HepG2 (cell line): ENCODE measurements around the gene PSMB8. TPM values are rescaled to one million over a fixed set of nuclear protein-coding genes. Genes with fewer than 3 reads are reported as not detected.
A peak's percentile ranks its signal among the peaks of the same experiment; 100 is the strongest.

Experiments used
- ATM ChIP-seq: fragments of 450-650 bp; IDR thresholded peaks from 2 replicates; pipeline ENCODE4 v1.7.1; 2017; ENCODE audit warnings: mild to moderate bottlenecking, borderline replicate concordance
- CENPX ChIP-seq: sonication (generic); formaldehyde crosslinking; IDR thresholded peaks from 2 replicates; pipeline ENCODE4 v1.9.0; 2021; ENCODE audit warnings: mild to moderate bottlenecking, missing genetic modification reagents, moderate library complexity
- DNMT1 ChIP-seq: sonication (generic); formaldehyde crosslinking; IDR thresholded peaks from 2 replicates; pipeline ENCODE4 v1.5.1; 2020; ENCODE audit warnings: mild to moderate bottlenecking, missing genetic modification reagents
- ERF ChIP-seq: IDR thresholded peaks from 2 replicates; pipeline ENCODE4 v1.6.1; 2018; ENCODE audit warnings: missing biosample characterization, missing genetic modification reagents
- GZF1 ChIP-seq: sonication (generic); formaldehyde crosslinking; IDR thresholded peaks from 2 replicates; pipeline ENCODE4 v1.5.1; 2020; ENCODE audit warnings: mild to moderate bottlenecking, missing genetic modification reagents
- HBP1 ChIP-seq: IDR thresholded peaks from 2 replicates; pipeline ENCODE4 v1.6.1; 2016; ENCODE audit warnings: low read depth, control low read depth
- HINFP ChIP-seq: sonication (generic); formaldehyde crosslinking; IDR thresholded peaks from 2 replicates; pipeline ENCODE4 v1.4.0; 2020; ENCODE audit warnings: low read depth, mild to moderate bottlenecking, missing genetic modification reagents
- ISX ChIP-seq: sonication (generic); formaldehyde crosslinking; conservative IDR thresholded peaks from 2 replicates; pipeline ENCODE4 v1.5.0; 2020; ENCODE audit warnings: missing genetic modification reagents
- KAT2B ChIP-seq: fragments of 150-350 bp; IDR thresholded peaks from 2 replicates; pipeline ENCODE4 v1.6.1; 2014; ENCODE audit warnings: low read depth, low read length, borderline replicate concordance
- KLF6 ChIP-seq: IDR thresholded peaks from 2 replicates; pipeline ENCODE4 v1.8.0; 2016; ENCODE audit warnings: missing biosample characterization, missing genetic modification reagents
- MTA1 ChIP-seq: sonication (generic); formaldehyde crosslinking; IDR thresholded peaks from 2 replicates; pipeline ENCODE4 v1.4.0; 2020; ENCODE audit warnings: missing genetic modification reagents, mild to moderate bottlenecking, borderline replicate concordance
- PHF20 ChIP-seq: sonication (generic); formaldehyde crosslinking; IDR thresholded peaks from 2 replicates; pipeline ENCODE4 v1.5.0; 2020; ENCODE audit warnings: mild to moderate bottlenecking, missing genetic modification reagents
- PHF8 ChIP-seq: sonication (generic); formaldehyde crosslinking; IDR thresholded peaks from 2 replicates; pipeline ENCODE4 v1.5.0; 2020; ENCODE audit warnings: missing genetic modification reagents
- POGZ ChIP-seq: sonication (generic); formaldehyde crosslinking; IDR thresholded peaks from 2 replicates; pipeline ENCODE4 v1.4.0; 2020; ENCODE audit warnings: mild to moderate bottlenecking, missing genetic modification reagents
- RFX5 ChIP-seq: IDR thresholded peaks from 2 replicates; pipeline ENCODE4 v1.6.1; 2011; ENCODE audit warnings: low read depth, low read length, improper control_type of control experiment
- SNAPC2 ChIP-seq: sonication (generic); formaldehyde crosslinking; IDR thresholded peaks from 2 replicates; pipeline ENCODE4 v1.8.1; 2022; ENCODE audit warnings: mild to moderate bottlenecking, missing genetic modification reagents
- SRSF9 ChIP-seq: fragments of 200-400 bp; formaldehyde crosslinking; IDR thresholded peaks from 2 replicates; pipeline ENCODE4 v1.6.1; 2018; ENCODE audit warnings: borderline replicate concordance, mild to moderate bottlenecking, low read depth, low read length; ENCODE audit not compliant: insufficient read depth, poor library complexity, severe bottlenecking
- SUZ12 ChIP-seq: fragments of 150-350 bp; IDR thresholded peaks from 2 replicates; pipeline ENCODE4 v1.6.1; 2014; ENCODE audit warnings: low read depth, low read length
- TEF ChIP-seq: sonication (generic); formaldehyde crosslinking; IDR thresholded peaks from 2 replicates; pipeline ENCODE4 v1.5.0; 2020; ENCODE audit warnings: missing genetic modification reagents
- ZFP41 ChIP-seq: sonication (generic); formaldehyde crosslinking; IDR thresholded peaks from 2 replicates; pipeline ENCODE4 v1.4.0; 2020; ENCODE audit warnings: mild to moderate bottlenecking, missing genetic modification reagents, borderline replicate concordance
- ZNF224 ChIP-seq: sonication (generic); formaldehyde crosslinking; IDR thresholded peaks from 2 replicates; pipeline ENCODE4 v1.5.0; 2020; ENCODE audit warnings: mild to moderate bottlenecking, missing genetic modification reagents
- ZNF253 ChIP-seq: sonication (generic); formaldehyde crosslinking; IDR thresholded peaks from 2 replicates; pipeline ENCODE4 v1.8.0; 2022; ENCODE audit warnings: mild to moderate bottlenecking, missing genetic modification reagents, borderline replicate concordance
- ZNF34 ChIP-seq: sonication (generic); formaldehyde crosslinking; IDR thresholded peaks from 2 replicates; pipeline ENCODE4 v1.4.0; 2020; ENCODE audit warnings: mild to moderate bottlenecking, missing genetic modification reagents, borderline replicate concordance
- ZNF607 ChIP-seq: sonication (generic); formaldehyde crosslinking; IDR thresholded peaks from 2 replicates; pipeline ENCODE4 v1.5.1; 2020; ENCODE audit warnings: missing genetic modification reagents, mild to moderate bottlenecking, borderline replicate concordance
- ZNF616 ChIP-seq: sonication (generic); formaldehyde crosslinking; IDR thresholded peaks from 2 replicates; pipeline ENCODE4 v1.5.0; 2020; ENCODE audit warnings: low read depth, mild to moderate bottlenecking, missing genetic modification reagents
- ZNF674 ChIP-seq: sonication (generic); formaldehyde crosslinking; IDR thresholded peaks from 2 replicates; pipeline ENCODE4 v1.5.0; 2020; ENCODE audit warnings: low read depth, mild to moderate bottlenecking, missing genetic modification reagents
- ZNF792 ChIP-seq: IDR thresholded peaks from 2 replicates; pipeline ENCODE4 v1.6.1; 2016
- polyA plus RNA-seq, 8 experiments: library from polyadenylated mRNA; depleted of rRNA in 3 of 8; stranded (reverse) in 7 of 8; unstranded in 1 of 8; fragments of >200 nt; fragmentation: Illumina TruSeq in 4 of 8; extraction: Trizol in 4 of 8; gene quantifications; 2 replicates each; pipeline versions ENCODE4 v1.2.1 to v1.2.3, GENCODE V29; 2011 to 2016; ENCODE audit warnings: low read depth in 4 of 8, missing spikeins in 1 of 8, mixed read lengths in 1 of 8; ENCODE audit not compliant: insufficient read depth in 1 of 8
- total RNA-seq, 5 experiments: library from RNA; depleted of rRNA; stranded (reverse); fragments of >200 nt; fragmentation: Illumina TruSeq; extraction: Trizol; gene quantifications; 2 replicates each; pipeline ENCODE4 v1.2.3, GENCODE V29; 2016; ENCODE audit warnings: low read depth in 1 of 5

The PSMB8 gene
- total and polyA plus RNA-seq, 2 of the 13 experiments (the other 11 are each of a cell fraction or from before 2014, with no cell fraction given), result 30.7 to 64.7 TPM

- no peak for TF ChIP-seq HINFP (CRISPR knock-in tag)
- peak; percentile 16; the same call in 1 of the 2 replicates for TF ChIP-seq KLF6 (CRISPR knock-in tag)
- 0 out of 2 replicates have a peak, but pooled peaks have one; percentile 24 for TF ChIP-seq ZNF792 (CRISPR knock-in tag)
- peak; percentile 13 for TF ChIP-seq ERF (CRISPR knock-in tag)
- no peak for TF ChIP-seq SRSF9
- peak; percentile 24; the same call in 1 of the 2 replicates for TF ChIP-seq POGZ (CRISPR knock-in tag)
- TF ChIP-seq SNAPC2, result peak; percentile 84; the same call in 1 of the 2 replicates
- peak; percentile 100 for TF ChIP-seq RFX5
- TF ChIP-seq ZNF253 (CRISPR knock-in tag), result no peak
- no peak for TF ChIP-seq ISX (CRISPR knock-in tag)
- no peak for TF ChIP-seq PHF20 (CRISPR knock-in tag)
- TF ChIP-seq CENPX (CRISPR knock-in tag), result no peak
- TF ChIP-seq ZNF34 (CRISPR knock-in tag), result no peak
- TF ChIP-seq GZF1, result no peak
- 0 out of 2 replicates have a peak, but pooled peaks have one; percentile 33 for TF ChIP-seq DNMT1 (CRISPR knock-in tag)
- TF ChIP-seq KAT2B, result no peak
- peak; percentile 42; the same call in 1 of the 2 replicates for TF ChIP-seq PHF8 (CRISPR knock-in tag)
- TF ChIP-seq ZFP41 (CRISPR knock-in tag), result no peak
- TF ChIP-seq HBP1, result no peak
- no peak for TF ChIP-seq ZNF674 (CRISPR knock-in tag)
- TF ChIP-seq ZNF607 (CRISPR knock-in tag), result peak; percentile 79; the same call in 1 of the 2 replicates
- no peak for TF ChIP-seq TEF (CRISPR knock-in tag)
- TF ChIP-seq MTA1 (CRISPR knock-in tag), result 0 out of 2 replicates have a peak, but pooled peaks have one; percentile 1
- 0 out of 2 replicates have a peak, but pooled peaks have one; percentile 50 for TF ChIP-seq ZNF224 (CRISPR knock-in tag)
- peak; percentile 60; the same call in 1 of the 2 replicates for TF ChIP-seq ZNF616
- no peak for TF ChIP-seq SUZ12
- no peak for TF ChIP-seq ATM
Observed at GRCh38 chr6:32843979-32844838, at the start of gene PSMB8 (continued).
